SK-N-SH (cell line): ENCODE measurements around the gene RASA1.

Experiments
- POLR2AphosphoS5 ChIP-seq: IDR thresholded peaks from 2 replicates; pipeline ENCODE4 v1.6.1; 2012; ENCODE audit warnings: low read depth, low read length
- SMC3 ChIP-seq: IDR thresholded peaks from 2 replicates; pipeline ENCODE4 v1.6.1; 2012; ENCODE audit warnings: low read depth, low read length, improper control_type of control experiment

- TF ChIP-seq SMC3 = no peak
- TF ChIP-seq POLR2AphosphoS5 = no peak
These were observed 93.4 kb downstream of the RASA1 start for GRCh38 chr5:87361031-87361445.
